ENCODE measurements around the gene P4HA2. TPM values are rescaled to one million over a fixed set of nuclear protein-coding genes. Genes with fewer than 3 reads are reported as not detected.
A peak's percentile ranks its signal among the peaks of the same experiment; 100 is the strongest.

Gene P4HA2
- total RNA-seq, 1 donor from 2014 or later: 87.2 TPM

- DNase-seq: no peak
Observed at GRCh38 chr5:132264546-132265335, 37.1 kb upstream of the P4HA2 start.

- no peak for DNase-seq
Observed at GRCh38 chr5:132263548-132264261, 36.1 kb upstream of the P4HA2 start.

GRCh38 chr5:132262882-132263547 lies 35.4 kb upstream of the P4HA2 start:
- no peak for DNase-seq

GRCh38 chr5:132261881-132262845 lies 34.5 kb upstream of the P4HA2 start:
- DNase-seq: no peak

GRCh38 chr5:132260714-132261551 lies 33.3 kb upstream of the P4HA2 start:
- no peak for DNase-seq

GRCh38 chr5:132260051-132260450 lies 32.4 kb upstream of the P4HA2 start:
- no peak for DNase-seq

- peak; percentile 94 for DNase-seq
Observed at GRCh38 chr5:132259069-132259851, 31.6 kb upstream of the P4HA2 start.

- peak; percentile 92 for DNase-seq
Observed at GRCh38 chr5:132258102-132259068, 30.7 kb upstream of the P4HA2 start.

GRCh38 chr5:132257131-132258101 lies 29.8 kb upstream of the P4HA2 start, which contains the start of gene PDLIM4:
PDLIM4 (plus strand) TSS chr5:132257696; CDS start chr5:132257735, 39 bp downstream.
- DNase-seq: peak; percentile 89

GRCh38 chr5:132256783-132257130 lies 29.1 kb upstream of the P4HA2 start:
- no peak for DNase-seq

- DNase-seq: no peak
Observed at GRCh38 chr5:132256086-132256782, 28.6 kb upstream of the P4HA2 start.

- DNase-seq: no peak
Observed at GRCh38 chr5:132254321-132254977, 26.8 kb upstream of the P4HA2 start.

GRCh38 chr5:132253452-132254320 lies 26.0 kb upstream of the P4HA2 start:
- no peak for DNase-seq

- no peak for DNase-seq
Observed at GRCh38 chr5:132253008-132253441, 25.4 kb upstream of the P4HA2 start.

- DNase-seq: peak; percentile 57
Observed at GRCh38 chr5:132251220-132251725, 23.6 kb upstream of the P4HA2 start.

Data from tongue (tissue), 2 donors.